GM19324 (cell line): ENCODE data around the gene TCF12.

Experiments used
- ATAC-seq: cut with Tn5 transposase; IDR thresholded peaks from one replicate; pipeline ENCODE4 v1.9.1; 2021; ENCODE audit warnings: mild to moderate bottlenecking, moderate library complexity; ENCODE audit not compliant: unreplicated experiment, low FRiP score

The TCF12 gene

GRCh38 chr15:57282686-57283085 is 364.2 kb downstream of the TCF12 start:
- ATAC-seq = no peak

GRCh38 chr15:57283774-57284503 is 365.5 kb downstream of the TCF12 start:
- no peak for ATAC-seq

GRCh38 chr15:57284535-57284934 is 366.1 kb downstream of the TCF12 start:
- ATAC-seq = peak; percentile 46

- ATAC-seq = no peak
Measured at GRCh38 chr15:57285386-57285785, 366.9 kb downstream of the TCF12 start.

GRCh38 chr15:57286446-57287122 is 368.1 kb downstream of the TCF12 start:
- no peak for ATAC-seq

GRCh38 chr15:57287123-57287521 is 368.7 kb downstream of the TCF12 start:
- no peak for ATAC-seq

GRCh38 chr15:57288926-57289580 is 370.6 kb downstream of the TCF12 start:
- ATAC-seq = no peak

- no peak for ATAC-seq
Measured at GRCh38 chr15:57290187-57290586, 371.7 kb downstream of the TCF12 start.

GRCh38 chr15:57290826-57291225 is 372.4 kb downstream of the TCF12 start:
- ATAC-seq = no peak

GRCh38 chr15:57296473-57297162 is 378.2 kb downstream of the TCF12 start:
- ATAC-seq = no peak

GRCh38 chr15:57297163-57297593 is 378.7 kb downstream of the TCF12 start:
- ATAC-seq = no peak

GRCh38 chr15:57297630-57298029 is 379.2 kb downstream of the TCF12 start:
- ATAC-seq = no peak

GRCh38 chr15:57298204-57298603 is 379.8 kb downstream of the TCF12 start:
- ATAC-seq = no peak

- ATAC-seq = no peak
Measured at GRCh38 chr15:57298843-57299550, 380.6 kb downstream of the TCF12 start.

GRCh38 chr15:57301307-57301706 is 382.9 kb downstream of the TCF12 start:
- ATAC-seq = no peak

GRCh38 chr15:57302640-57303257 is 384.3 kb downstream of the TCF12 start:
- no peak for ATAC-seq

- no peak for ATAC-seq
Measured at GRCh38 chr15:57305009-57305408, 386.6 kb downstream of the TCF12 start.

GRCh38 chr15:57306161-57306943 is 387.9 kb downstream of the TCF12 start:
- ATAC-seq = peak; percentile 56

GRCh38 chr15:57306944-57307411 is 388.5 kb downstream of the TCF12 start:
- no peak for ATAC-seq
